AG04449 (cell line): ENCODE results near the gene TXNL4A.
A peak's percentile ranks its signal among the peaks of the same experiment; 100 is the strongest.
"Not testable (repeated sequence)": the region's sequence is repeated elsewhere in the genome, so short reads cannot be mapped to it uniquely, and the experiment has no call there.

Experiments
- CTCF ChIA-PET: fragments of 350-600 bp; formaldehyde crosslinking; extraction: SDS; loops from one replicate; lab custom pipeline; 2021; ENCODE audit warnings: antibody characterized with exemption; lab: Yijun Ruan, JAX
- POLR2A ChIA-PET: fragments of 400-600, 350-600 bp; formaldehyde crosslinking; extraction: SDS; loops from one replicate; lab custom pipeline; 2020; ENCODE audit warnings: antibody characterized with exemption, inconsistent platforms; lab: Yijun Ruan, JAX
- DNase-seq: peaks from one replicate; pipeline ENCODE4 v3.0.0-alpha.2; 2010; ENCODE audit warnings: low read depth, low spot score
- H3K4me3 ChIP-seq: 2 replicates; pipeline ENCODE4 v1.5.1; 2011; ENCODE audit warnings: low read depth, mild to moderate bottlenecking, control low read depth, low read length
- TF ChIP-seq, protein P1 (sequence below): IDR thresholded peaks from one replicate; pipeline ENCODE4 v1.5.1; 2011; ENCODE audit warnings: mild to moderate bottlenecking, moderate library complexity, low read length, control low read depth, inconsistent platforms; ENCODE audit not compliant: insufficient read depth; ENCODE audit errors: missing control alignments

TXNL4A gene

DNA sequence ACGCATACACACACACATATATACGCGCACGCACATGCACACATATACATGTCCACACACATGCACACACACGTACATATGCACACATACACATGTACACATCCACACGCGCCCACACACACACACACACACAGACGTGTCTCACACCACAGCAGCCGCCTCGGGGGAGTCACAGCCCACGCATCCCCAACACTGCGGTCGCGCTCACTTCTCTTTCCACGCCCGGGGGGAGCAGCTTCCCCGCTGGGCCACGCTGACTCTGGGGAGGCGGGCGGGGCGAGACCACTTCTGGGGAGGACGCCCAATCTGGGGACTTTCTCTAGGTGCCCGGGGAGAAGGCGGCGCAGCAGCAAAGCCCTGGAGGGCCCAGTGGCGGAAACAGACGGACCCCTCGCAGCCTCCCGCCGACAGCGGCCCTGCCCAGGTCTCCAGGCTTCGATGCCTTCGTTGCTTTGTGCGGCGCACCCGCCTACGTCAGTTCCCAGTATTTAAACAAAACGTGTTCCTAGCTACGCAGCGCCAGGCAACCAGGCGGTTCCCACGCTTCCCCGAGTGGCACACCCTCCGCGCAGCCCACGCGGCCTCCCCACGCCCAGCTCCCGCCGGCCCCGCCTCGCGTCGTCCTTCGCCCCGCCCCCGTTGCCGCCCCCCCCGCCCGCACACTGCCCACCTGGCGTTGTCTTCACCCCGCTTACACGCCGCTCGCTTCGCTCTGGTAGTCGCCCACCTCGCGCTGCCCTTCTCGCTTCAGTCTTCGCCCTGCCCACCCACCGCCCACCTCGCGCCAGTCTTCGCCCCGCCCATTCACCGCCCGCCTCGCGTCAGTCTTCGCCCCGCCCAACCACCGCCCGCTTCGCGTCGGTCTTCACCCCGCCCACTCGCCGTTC lies 45.1 kb upstream of the TXNL4A start:
- peak overlapping the region; percentile 80 for H3K4me3 ChIP-seq
- CTCF ChIA-PET, result interaction anchor here (0.6 to 1.8 kb wide), 4 partner anchors 10 to 126 kb away, joined by 3 to 8 read pairs (median 3); no protein-coding TSS in a partner anchor
- POLR2A ChIA-PET, result interaction anchor here (1.1 to 1.3 kb wide), 2 partner anchors 45 to 75 kb away, joined by 3 to 4 read pairs; partner anchors contain the start of genes ADNP2 and TXNL4A
- TF ChIP-seq, protein P1, sequence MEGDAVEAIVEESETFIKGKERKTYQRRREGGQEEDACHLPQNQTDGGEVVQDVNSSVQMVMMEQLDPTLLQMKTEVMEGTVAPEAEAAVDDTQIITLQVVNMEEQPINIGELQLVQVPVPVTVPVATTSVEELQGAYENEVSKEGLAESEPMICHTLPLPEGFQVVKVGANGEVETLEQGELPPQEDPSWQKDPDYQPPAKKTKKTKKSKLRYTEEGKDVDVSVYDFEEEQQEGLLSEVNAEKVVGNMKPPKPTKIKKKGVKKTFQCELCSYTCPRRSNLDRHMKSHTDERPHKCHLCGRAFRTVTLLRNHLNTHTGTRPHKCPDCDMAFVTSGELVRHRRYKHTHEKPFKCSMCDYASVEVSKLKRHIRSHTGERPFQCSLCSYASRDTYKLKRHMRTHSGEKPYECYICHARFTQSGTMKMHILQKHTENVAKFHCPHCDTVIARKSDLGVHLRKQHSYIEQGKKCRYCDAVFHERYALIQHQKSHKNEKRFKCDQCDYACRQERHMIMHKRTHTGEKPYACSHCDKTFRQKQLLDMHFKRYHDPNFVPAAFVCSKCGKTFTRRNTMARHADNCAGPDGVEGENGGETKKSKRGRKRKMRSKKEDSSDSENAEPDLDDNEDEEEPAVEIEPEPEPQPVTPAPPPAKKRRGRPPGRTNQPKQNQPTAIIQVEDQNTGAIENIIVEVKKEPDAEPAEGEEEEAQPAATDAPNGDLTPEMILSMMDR, result no peak
- no peak for DNase-seq

DNA sequence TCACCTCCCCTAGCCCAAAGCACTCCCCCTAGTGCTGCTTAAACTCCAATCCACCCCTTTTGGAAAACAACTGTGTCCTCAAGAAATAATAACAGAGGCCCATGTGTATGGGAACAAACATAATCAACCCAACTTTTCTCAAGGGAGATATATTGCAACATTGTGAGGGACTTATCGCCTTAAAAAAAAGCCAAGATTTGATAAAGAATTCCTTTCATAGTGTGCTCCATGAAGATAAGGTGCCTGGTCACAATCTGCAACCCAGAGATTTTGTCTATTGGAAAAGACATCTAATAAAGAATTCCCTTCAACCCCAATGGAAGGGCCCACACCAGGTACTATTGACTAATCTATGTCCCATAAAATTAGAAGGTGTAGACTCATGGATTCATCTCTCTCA lies 41.3 kb upstream of the TXNL4A start:
- DNase-seq, result no peak
- POLR2A ChIA-PET, result no interaction called here
- TF ChIP-seq, protein P1, result no peak
- no peak overlapping the region for H3K4me3 ChIP-seq
- CTCF ChIA-PET, result no interaction called here

DNA sequence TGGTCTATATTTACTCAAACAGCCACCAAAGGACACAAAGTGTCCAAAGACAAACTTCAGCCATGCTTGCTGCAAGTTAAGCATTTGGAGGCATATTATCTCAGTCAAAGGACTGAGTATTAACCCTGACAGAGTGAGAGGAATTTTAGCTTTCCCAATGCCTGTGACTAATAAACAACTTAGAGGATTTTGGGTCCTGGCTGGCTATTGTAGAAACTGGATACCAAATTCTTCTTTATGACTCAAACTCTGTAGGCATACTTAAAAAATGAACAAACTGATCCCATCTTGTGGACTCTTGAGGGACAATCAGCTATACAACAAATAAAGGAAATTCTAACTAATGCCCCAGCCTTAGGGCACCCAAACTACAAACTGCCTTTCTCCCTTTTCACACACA lies 39.4 kb upstream of the TXNL4A start:
- CTCF ChIA-PET, POLR2A ChIA-PET, DNase-seq, H3K4me3 ChIP-seq: not testable (repeated sequence)

DNA sequence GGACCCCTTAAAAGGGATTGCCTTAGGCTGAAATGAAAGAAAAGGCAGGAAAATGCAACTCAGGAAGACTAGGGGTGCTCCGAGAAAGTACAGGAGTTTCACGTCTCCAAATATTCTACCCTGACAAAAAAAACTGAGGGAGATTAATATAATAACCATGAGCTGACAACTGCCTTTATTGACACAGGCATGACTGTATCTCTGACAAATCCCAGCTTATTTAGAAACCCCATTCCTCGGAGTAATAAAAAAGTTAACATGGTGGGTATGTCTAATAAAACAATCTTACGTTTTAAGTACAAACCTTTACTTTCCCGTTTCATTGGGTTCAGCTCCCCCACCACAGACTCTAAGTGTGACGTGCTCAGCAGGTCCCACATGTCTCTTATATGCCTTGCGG lies 38.0 kb upstream of the TXNL4A start:
- DNase-seq, result no peak
- no peak overlapping the region for H3K4me3 ChIP-seq
- ChIA-PET POLR2A (no interaction called here), CTCF (no interaction called here)
- TF ChIP-seq, protein P1, result no peak

DNA sequence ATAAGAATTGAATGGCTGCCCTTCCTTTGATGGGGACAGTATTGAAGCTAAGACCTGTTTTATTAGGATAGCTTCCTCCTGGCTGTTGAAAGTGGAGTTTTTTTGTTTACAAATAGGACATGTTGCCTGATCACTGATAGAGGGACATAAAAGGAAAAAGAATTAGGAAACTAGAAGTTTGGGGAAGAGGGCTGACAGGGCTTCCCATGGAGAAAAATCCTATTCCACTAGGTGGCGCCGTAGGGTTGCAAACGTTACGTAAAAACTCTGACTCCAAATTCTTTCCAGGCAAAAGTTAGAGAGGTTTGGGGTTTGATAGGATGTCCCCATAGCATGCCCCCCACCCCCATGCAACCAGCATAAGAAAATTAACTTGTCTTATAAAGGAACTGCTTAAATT lies 34.8 kb upstream of the TXNL4A start:
- CTCF ChIA-PET, result interaction anchor here (1.0 kb wide), 1 partner anchor 9 kb away, joined by 3 read pairs; no protein-coding TSS in a partner anchor
- POLR2A ChIA-PET, result no interaction called here
- no peak for DNase-seq
- TF ChIP-seq, protein P1, result no peak
- H3K4me3 ChIP-seq, result no peak overlapping the region

DNA sequence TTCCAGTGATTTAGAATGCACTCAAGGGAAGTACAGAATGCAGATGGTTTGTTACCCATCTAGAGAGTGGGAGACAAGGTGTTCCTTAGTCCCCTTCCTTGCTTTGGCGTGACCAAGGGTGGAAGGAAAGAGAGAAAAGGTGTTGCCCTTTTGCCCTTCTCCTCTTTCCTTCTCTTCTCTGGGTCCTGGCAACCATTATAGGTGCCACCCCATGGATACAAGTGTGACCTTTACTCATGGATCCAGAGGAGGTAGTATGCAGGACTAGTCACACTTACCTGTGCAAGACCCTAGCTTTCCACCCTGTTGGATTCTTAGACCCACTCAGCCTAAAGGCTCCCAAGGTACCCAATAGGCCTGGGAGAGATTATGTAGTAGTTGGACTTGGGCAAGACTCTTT lies 34.2 kb upstream of the TXNL4A start:
- ChIA-PET POLR2A (no interaction called here), CTCF (interaction anchor here (1.0 kb wide), 1 partner anchor 10 kb away, joined by 3 read pairs; no protein-coding TSS in a partner anchor)
- no peak for DNase-seq
- TF ChIP-seq, protein P1, result no peak
- no peak overlapping the region for H3K4me3 ChIP-seq
